CD4-positive, alpha-beta T cell treated with Interleukin-15 for 4 hours (primary cell): ENCODE results near the gene MACF1.
"Not testable (repeated sequence)": the region's sequence is repeated elsewhere in the genome, so short reads cannot be mapped to it uniquely, and the experiment has no call there.

ENCODE experiments used
- DNase-seq: peaks from one replicate; pipeline ENCODE4 v3.0.0-alpha.2; 2020; ENCODE audit warnings: low spot score

The MACF1 gene

GRCh38 chr1:39517936-39518335 is 313.4 kb downstream of the MACF1 start:
- not testable (repeated sequence) for DNase-seq

- DNase-seq, result not testable (repeated sequence)
Observed at GRCh38 chr1:39519376-39519775, 314.9 kb downstream of the MACF1 start.

- not testable (repeated sequence) for DNase-seq
Observed at GRCh38 chr1:39522221-39522620, 317.7 kb downstream of the MACF1 start.

GRCh38 chr1:39522661-39523567 is 318.4 kb downstream of the MACF1 start:
- DNase-seq, result no peak

GRCh38 chr1:39524171-39524570 is 319.7 kb downstream of the MACF1 start:
- DNase-seq, result no peak

GRCh38 chr1:39524591-39525365 is 320.3 kb downstream of the MACF1 start:
- DNase-seq, result no peak

- DNase-seq, result peak; percentile 61
Observed at GRCh38 chr1:39525366-39526165, 321.1 kb downstream of the MACF1 start.

- no peak for DNase-seq
Observed at GRCh38 chr1:39526466-39527189, 322.1 kb downstream of the MACF1 start.

GRCh38 chr1:39527190-39527579 is 322.7 kb downstream of the MACF1 start:
- DNase-seq, result not testable (repeated sequence)

- no peak for DNase-seq
Observed at GRCh38 chr1:39528082-39528481, 323.6 kb downstream of the MACF1 start.

GRCh38 chr1:39529901-39530535 is 325.5 kb downstream of the MACF1 start:
- DNase-seq, result no peak

GRCh38 chr1:39531526-39531925 is 327.0 kb downstream of the MACF1 start:
- no peak for DNase-seq

GRCh38 chr1:39533442-39533841 is 328.9 kb downstream of the MACF1 start:
- no peak for DNase-seq
